Activated T-cell treated with anti-CD3 and anti-CD28 coated beads for 1 hour (primary cell): ENCODE results near the gene MUC20.
"Not testable (repeated sequence)": the region's sequence is repeated elsewhere in the genome, so short reads cannot be mapped to it uniquely, and the experiment has no call there.

ENCODE experiments used
- DNase-seq: peaks from one replicate; pipeline ENCODE4 v3.0.0-alpha.2; 2020; ENCODE audit warnings: low read depth

Gene MUC20

DNA sequence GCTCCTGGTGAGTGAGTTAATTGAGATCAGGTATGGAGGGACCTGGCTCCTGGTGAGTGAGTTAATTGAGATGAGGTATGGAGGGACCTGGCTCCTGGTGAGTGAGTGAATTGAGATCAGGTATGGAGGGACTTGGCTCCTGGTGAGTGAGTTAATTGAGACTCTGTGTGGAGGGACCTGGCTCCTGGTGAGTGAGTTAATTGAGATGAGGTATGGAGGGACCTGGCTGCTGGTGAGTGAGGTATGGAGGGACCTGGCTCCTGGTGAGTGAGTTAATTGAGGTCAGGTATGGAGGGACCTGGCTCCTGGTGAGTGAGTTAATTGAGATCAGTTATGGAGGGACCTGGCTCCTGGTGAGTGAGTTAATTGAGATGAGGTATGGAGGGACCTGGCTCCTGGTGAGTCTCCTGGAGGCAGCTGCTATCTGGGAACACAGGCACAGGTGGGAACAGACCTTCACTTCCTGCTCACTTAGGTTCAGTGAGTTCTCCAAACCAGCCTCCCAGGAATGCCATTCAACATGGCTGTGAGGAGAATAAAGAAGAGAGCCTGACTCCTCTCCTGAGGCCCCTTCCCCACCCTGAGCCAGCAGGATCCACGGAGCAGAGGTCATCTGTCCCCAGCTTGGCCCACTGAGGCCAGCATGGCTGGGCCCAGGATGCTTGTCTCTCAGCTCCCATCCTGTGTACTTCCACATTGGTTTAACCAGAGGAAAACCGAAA is 9.5 kb upstream of the MUC20 start:
- DNase-seq: not testable (repeated sequence)

DNA sequence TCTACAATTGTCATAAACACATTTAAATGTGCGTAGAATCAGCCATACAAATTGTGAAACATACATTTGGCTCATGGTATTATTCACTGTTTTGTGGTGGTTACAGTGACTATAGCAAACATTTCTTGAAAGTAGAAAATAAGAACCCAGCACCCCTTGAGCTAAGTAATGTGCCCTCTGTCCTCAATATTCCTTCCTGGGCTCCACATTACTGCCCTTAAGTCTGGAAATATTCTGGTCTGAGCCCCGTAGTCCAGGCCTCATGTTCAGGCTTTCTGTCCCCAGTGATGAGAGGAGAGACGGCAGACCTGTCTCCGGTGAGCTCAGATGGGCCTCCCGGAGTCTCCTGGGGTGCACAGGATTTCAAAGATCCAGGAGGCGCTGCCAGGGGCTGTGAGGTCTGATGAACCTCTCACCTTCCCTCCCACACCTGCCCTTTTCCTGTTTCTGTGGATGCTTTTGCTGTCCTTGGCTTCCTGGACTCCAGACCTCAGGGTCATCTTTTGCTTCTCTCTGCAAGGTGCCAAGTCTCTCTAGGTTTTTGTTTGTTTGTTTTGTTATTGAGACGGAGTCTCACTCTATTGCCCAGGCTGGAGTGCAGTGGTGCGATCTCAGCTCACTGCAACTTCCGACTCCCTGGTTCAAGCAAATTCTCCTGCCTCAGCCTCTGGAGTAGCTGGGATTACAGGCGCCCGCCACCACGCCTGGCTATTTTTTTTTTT is 8.8 kb upstream of the MUC20 start:
- no peak for DNase-seq

DNA sequence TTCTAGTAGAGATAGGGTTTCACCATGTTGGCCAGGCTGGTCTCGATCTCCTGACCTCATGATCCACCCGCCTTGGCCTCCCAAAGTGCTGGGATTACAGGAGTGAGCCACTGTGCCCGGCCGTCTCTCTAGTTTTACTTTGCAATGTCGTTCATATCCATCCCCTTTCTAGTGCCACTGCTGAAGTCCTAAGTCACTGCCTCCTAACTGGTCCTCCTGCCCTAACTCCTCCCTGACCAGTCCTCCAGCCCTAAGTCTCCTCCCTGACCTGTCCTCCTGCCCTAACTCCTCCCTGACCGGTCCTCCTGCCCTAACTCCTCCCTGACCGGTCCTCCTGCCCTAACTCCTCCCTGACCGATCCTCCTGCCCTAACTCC is 8.3 kb upstream of the MUC20 start:
- not testable (repeated sequence) for DNase-seq

DNA sequence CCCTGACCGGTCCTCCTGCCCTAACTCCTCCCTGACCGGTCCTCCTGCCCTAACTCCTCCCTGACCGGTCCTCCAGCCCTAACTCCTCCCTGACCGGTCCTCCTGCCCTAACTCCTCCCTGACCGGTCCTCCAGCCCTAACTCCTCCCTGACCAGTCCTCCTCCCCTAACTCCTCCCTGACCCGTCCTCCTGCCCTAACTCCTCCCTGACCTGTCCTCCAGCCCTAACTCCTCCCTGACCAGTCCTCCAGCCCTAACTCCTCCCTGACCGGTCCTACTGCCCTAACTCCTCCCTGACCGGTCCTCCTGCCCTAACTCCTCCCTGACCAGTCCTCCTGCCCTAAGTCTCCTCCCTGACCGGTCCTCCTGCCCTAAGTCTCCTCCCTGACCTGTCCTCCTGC is 7.6 kb upstream of the MUC20 start:
- DNase-seq: not testable (repeated sequence)

GRCh38 chr3:195714380-195715011 is 6.3 kb upstream of the MUC20 start:
- no peak for DNase-seq

- DNase-seq: no peak
These were observed 5.6 kb upstream of the MUC20 start for GRCh38 chr3:195715134-195715533.

GRCh38 chr3:195715583-195716266 is 5.1 kb upstream of the MUC20 start:
- DNase-seq: no peak

GRCh38 chr3:195717416-195717815 is 3.4 kb upstream of the MUC20 start:
- no peak for DNase-seq

- no peak for DNase-seq
These were observed 2.8 kb upstream of the MUC20 start for GRCh38 chr3:195717852-195718476.

DNA sequence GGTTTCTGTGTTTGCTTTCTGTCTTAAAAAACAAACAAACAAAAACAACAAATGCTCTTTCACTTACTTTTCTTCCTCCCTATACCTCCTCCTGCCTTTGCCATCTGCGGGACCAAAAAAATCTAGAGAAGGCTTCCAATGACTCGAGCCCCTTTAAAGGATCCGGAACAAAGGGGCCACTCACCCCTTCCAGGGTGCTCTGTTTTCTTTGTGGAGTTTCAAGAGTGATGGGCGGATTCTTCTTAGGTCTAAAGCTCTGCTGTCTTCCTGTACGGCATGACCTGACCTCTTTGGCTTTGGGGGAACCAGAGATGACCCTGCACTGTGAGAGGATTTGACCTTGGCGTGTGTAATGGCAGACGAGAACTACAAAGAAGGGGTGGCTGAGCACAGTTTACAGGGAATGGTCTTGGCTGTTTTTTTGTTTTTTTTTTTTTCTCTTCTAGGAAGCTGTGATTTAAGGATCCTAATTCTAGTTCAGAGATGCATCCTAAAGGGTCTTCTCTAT is 2.2 kb upstream of the MUC20 start:
- DNase-seq: no peak

DNA sequence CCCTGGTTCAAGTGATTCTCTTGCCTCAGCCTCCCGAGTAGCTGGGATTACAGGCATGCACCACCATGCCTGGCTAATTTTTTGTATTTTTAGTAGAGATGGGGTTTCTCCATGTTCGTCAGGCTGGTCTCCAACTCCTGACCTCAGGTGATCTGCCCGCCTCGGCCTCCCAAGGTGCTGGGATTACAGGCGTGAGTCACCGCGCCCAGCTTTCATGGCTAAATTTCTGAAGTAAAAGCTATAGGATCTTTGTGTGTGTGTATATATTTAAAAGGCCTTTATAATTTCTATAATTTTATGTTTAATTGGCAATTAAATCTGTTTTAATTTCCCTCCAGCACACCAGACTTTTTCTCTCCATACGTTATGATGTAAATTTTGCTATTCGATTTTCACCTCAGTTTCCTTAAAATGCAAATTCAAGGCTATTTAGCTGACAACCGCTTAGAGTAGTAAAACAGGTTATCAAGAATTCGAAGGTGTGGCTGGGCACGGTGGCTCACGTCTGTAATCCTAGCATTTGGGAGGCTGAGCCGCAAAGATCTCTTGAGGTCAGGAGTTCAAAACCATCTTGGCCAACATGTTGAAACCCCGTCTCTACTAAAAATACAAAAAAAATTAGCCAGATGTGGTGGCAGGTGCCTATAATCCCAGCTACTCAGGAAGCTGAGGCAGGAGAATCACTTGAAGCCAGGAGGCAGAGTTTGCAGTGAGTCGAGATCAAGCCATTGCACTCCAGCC is 1.1 kb upstream of the MUC20 start:
- DNase-seq: not testable (repeated sequence)

DNA sequence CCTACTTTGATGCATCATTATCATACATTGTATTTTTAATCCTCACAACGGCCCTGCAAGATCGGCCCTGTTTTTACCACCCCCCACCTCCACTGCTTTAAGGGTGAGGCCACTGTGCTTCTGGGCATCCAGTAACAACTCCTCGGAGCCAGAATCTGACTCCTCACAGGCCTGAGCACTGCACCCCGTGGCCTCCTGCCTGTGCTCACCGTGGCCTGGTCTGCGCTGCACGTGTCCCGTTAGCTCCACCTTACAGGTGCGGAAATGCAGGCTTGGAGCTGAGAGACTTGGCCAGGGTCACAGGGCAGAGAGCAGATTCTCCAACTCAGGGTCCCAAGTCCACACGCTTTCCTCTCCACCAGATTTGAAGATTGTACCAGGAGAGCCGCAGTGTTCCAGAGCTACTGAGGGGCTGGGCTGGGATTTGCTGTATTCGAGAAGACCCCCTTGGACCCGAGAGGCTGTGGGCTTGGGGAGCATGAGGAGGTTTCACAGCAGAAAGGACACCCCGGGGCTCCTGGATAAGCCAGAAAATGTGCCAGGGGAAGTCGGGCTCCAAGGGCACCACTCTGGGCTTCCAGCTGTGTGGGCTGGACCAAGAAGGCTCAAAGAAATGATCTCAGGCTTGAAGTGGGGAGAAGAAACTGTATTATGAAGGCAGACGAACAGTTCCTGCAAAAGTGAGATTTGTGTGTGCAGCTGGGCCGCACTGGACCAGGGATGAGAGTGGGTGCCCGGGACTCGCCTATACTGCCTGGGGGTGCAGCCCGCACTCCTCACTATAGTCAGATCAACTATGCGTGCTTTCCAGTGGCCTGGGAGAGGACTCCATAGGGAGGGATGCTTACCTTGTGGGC is 1.6 kb downstream of the MUC20 start:
- DNase-seq: not testable (repeated sequence)

GRCh38 chr3:195722996-195723345 is 2.2 kb downstream of the MUC20 start:
- not testable (repeated sequence) for DNase-seq

- DNase-seq: not testable (repeated sequence)
These were observed 3.6 kb downstream of the MUC20 start for GRCh38 chr3:195724363-195724762.

- DNase-seq: not testable (repeated sequence)
These were observed 5.3 kb downstream of the MUC20 start for GRCh38 chr3:195725916-195726740.

GRCh38 chr3:195727606-195728195 is 6.9 kb downstream of the MUC20 start:
- DNase-seq: no peak

DNA sequence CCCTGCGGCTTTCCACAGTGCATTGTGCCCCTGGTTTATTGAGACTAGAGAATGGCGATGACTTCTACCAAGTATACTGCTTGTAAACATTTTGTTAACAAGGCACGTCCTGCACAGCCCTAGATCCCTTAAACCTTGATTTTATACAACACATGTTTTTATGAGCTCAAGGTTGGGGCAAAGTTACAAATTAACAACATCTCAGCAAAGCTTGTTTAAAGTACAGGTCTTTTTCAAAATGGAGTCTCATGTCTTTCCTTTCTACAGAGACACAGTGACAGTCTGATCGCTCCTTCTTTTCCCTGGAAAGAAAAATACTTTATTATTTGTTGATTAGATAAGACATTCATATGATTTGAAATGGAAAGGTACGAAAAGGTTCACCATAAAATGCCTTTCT is 8.0 kb downstream of the MUC20 start:
- DNase-seq: not testable (repeated sequence)

GRCh38 chr3:195729476-195730251 is 8.9 kb downstream of the MUC20 start:
- no peak for DNase-seq
